GM23338 (cell line): ENCODE measurements around the gene BTBD18. TPM values are rescaled to one million over a fixed set of nuclear protein-coding genes. Genes with fewer than 3 reads are reported as not detected.

ENCODE experiments used
- ATAC-seq: fragments of 200-7000 bp; cut with Tn5 transposase; 3 replicates; pipeline ENCODE4 v1.9.1; 2020
- DNase-seq: peaks from one replicate; pipeline ENCODE4 v3.0.0-alpha.2; 2015; ENCODE audit warnings: low spot score
- H2AFZ ChIP-seq: fragments of 200-600 bp; sonication (generic); 2 replicates; pipeline ENCODE4 v1.8.0; 2016; ENCODE audit warnings: antibody characterized with exemption, mild to moderate bottlenecking, moderate library complexity
- H3F3A ChIP-seq: fragments of 200-600 bp; sonication (generic); replicated peaks from 2 replicates; pipeline ENCODE4 v1.8.0; 2017; ENCODE audit warnings: antibody characterized with exemption, mixed run types, low read depth
- H3K27ac ChIP-seq: fragments of 200-600 bp; sonication (generic); 2 replicates; pipeline ENCODE4 v1.6.1; 2016; ENCODE audit warnings: low read depth
- H3K27me3 ChIP-seq: fragments of 200-600 bp; sonication (generic); 2 replicates; pipeline ENCODE4 v1.8.0; 2016; ENCODE audit warnings: mild to moderate bottlenecking, mixed run types, moderate library complexity; ENCODE audit not compliant: insufficient read depth
- H3K36me3 ChIP-seq: fragments of 200-600 bp; sonication (generic); 2 replicates; pipeline ENCODE4 v1.8.0; 2016; ENCODE audit warnings: mild to moderate bottlenecking; ENCODE audit not compliant: insufficient read depth
- H3K4me1 ChIP-seq: fragments of 200-600 bp; sonication (generic); 2 replicates; pipeline ENCODE4 v1.8.0; 2016; ENCODE audit warnings: mild to moderate bottlenecking, moderate library complexity; ENCODE audit not compliant: insufficient read depth
- H3K4me2 ChIP-seq: fragments of 200-600 bp; sonication (generic); 2 replicates; pipeline ENCODE4 v1.7.1; 2017; ENCODE audit warnings: mixed run types
- H3K4me3 ChIP-seq: fragments of 200-600 bp; sonication (generic); 2 replicates; pipeline ENCODE4 v1.6.1; 2016; ENCODE audit warnings: mixed run types
- H3K79me2 ChIP-seq: fragments of 200-600 bp; sonication (generic); replicated peaks from 2 replicates; pipeline ENCODE4 v1.8.0; 2017; ENCODE audit warnings: mild to moderate bottlenecking; ENCODE audit not compliant: insufficient read depth
- H3K9me2 ChIP-seq: fragments of 200-600 bp; sonication (generic); 2 replicates; pipeline ENCODE4 v1.8.0; 2017; ENCODE audit not compliant: insufficient read depth
- H4K20me1 ChIP-seq: fragments of 200-600 bp; sonication (generic); replicated peaks from 2 replicates; pipeline ENCODE4 v1.8.0; 2017; ENCODE audit warnings: mild to moderate bottlenecking; ENCODE audit not compliant: insufficient read depth
- H3K27ac Mint-ChIP-seq: 2 replicates; pipeline ENCODE4 v1.8.0; 2020; ENCODE audit warnings: inconsistent platforms, mild to moderate bottlenecking, moderate library complexity, mixed read lengths
- H3K27me3 Mint-ChIP-seq: 3 replicates; pipeline ENCODE4 v1.8.0; 2022; ENCODE audit warnings: low read depth, mild to moderate bottlenecking, moderate library complexity, mixed read lengths, inconsistent platforms; ENCODE audit not compliant: insufficient read depth, poor library complexity
- H3K36me3 Mint-ChIP-seq: 3 replicates; pipeline ENCODE4 v1.8.0; 2021; ENCODE audit warnings: low read depth, mild to moderate bottlenecking, inconsistent platforms, moderate library complexity, mixed read lengths
- H3K4me1 Mint-ChIP-seq: 3 replicates; pipeline ENCODE4 v1.8.0; 2020; ENCODE audit warnings: mild to moderate bottlenecking, inconsistent platforms, mixed read lengths
- H3K4me3 Mint-ChIP-seq: 3 replicates; pipeline ENCODE4 v1.8.0; 2021; ENCODE audit warnings: moderate library complexity, mild to moderate bottlenecking, inconsistent platforms, mixed read lengths
- H3K9me3 Mint-ChIP-seq: 3 replicates; pipeline ENCODE4 v1.8.0; 2020; ENCODE audit warnings: moderate library complexity, mild to moderate bottlenecking, inconsistent platforms, mixed read lengths
- CREB1 ChIP-seq: fragments of 250-450 bp; sonication (Bioruptor Pico); IDR thresholded peaks from 2 replicates; pipeline ENCODE4 v1.5.0; 2020; ENCODE audit warnings: low read depth, mild to moderate bottlenecking, moderate library complexity
- ETS1 ChIP-seq: IDR thresholded peaks from 2 replicates; pipeline ENCODE4 v1.6.1; 2016; ENCODE audit warnings: antibody characterized with exemption
- JUNB ChIP-seq: IDR thresholded peaks from one replicate; pipeline ENCODE4 v1.6.1; 2016; ENCODE audit warnings: antibody characterized with exemption; ENCODE audit not compliant: unreplicated experiment
- NANOG ChIP-seq: IDR thresholded peaks from 2 replicates; pipeline ENCODE4 v1.6.1; 2016; ENCODE audit warnings: antibody characterized with exemption, borderline replicate concordance
- POLR2AphosphoS5 ChIP-seq: IDR thresholded peaks from 2 replicates; pipeline ENCODE4 v1.6.1; 2016; ENCODE audit warnings: antibody characterized with exemption, low read depth
- polyA plus RNA-seq: library from polyadenylated mRNA; unstranded; fragments of >200 nt; fragmentation: Nextera tagmentation; extraction: Ambion mirVana; gene quantifications from 2 replicates; pipeline ENCODE4 v1.2.1, GENCODE V29; 2016
- total RNA-seq: library from RNA; depleted of rRNA; stranded (reverse); fragments of >200 nt; shearing (Covaris generic); gene quantifications from 2 replicates; pipeline ENCODE4 v1.2.3, GENCODE V29; 2014
- TF ChIP-seq, protein P1 (sequence below): fragments of 250-450 bp; sonication (Bioruptor Pico); IDR thresholded peaks from 2 replicates; pipeline ENCODE4 v1.5.0; 2020; ENCODE audit warnings: mild to moderate bottlenecking, moderate library complexity
- TF ChIP-seq, protein P2 (sequence below), 2 experiments: fragments of 200-600 bp in 1 of 2; sonication (generic) in 1 of 2; conservative IDR thresholded peaks; 2 replicates each; pipeline versions ENCODE4 v1.5.1 to v1.6.1; 2016 to 2017; ENCODE audit warnings: antibody characterized with exemption in 2 of 2, low read depth in 2 of 2, mild to moderate bottlenecking in 2 of 2, moderate library complexity in 1 of 2

Gene BTBD18
- total and polyA plus RNA-seq, 2 experiments from 2014 or later, result 0.29 TPM; not detected in 1

- TF ChIP-seq, protein P1, sequence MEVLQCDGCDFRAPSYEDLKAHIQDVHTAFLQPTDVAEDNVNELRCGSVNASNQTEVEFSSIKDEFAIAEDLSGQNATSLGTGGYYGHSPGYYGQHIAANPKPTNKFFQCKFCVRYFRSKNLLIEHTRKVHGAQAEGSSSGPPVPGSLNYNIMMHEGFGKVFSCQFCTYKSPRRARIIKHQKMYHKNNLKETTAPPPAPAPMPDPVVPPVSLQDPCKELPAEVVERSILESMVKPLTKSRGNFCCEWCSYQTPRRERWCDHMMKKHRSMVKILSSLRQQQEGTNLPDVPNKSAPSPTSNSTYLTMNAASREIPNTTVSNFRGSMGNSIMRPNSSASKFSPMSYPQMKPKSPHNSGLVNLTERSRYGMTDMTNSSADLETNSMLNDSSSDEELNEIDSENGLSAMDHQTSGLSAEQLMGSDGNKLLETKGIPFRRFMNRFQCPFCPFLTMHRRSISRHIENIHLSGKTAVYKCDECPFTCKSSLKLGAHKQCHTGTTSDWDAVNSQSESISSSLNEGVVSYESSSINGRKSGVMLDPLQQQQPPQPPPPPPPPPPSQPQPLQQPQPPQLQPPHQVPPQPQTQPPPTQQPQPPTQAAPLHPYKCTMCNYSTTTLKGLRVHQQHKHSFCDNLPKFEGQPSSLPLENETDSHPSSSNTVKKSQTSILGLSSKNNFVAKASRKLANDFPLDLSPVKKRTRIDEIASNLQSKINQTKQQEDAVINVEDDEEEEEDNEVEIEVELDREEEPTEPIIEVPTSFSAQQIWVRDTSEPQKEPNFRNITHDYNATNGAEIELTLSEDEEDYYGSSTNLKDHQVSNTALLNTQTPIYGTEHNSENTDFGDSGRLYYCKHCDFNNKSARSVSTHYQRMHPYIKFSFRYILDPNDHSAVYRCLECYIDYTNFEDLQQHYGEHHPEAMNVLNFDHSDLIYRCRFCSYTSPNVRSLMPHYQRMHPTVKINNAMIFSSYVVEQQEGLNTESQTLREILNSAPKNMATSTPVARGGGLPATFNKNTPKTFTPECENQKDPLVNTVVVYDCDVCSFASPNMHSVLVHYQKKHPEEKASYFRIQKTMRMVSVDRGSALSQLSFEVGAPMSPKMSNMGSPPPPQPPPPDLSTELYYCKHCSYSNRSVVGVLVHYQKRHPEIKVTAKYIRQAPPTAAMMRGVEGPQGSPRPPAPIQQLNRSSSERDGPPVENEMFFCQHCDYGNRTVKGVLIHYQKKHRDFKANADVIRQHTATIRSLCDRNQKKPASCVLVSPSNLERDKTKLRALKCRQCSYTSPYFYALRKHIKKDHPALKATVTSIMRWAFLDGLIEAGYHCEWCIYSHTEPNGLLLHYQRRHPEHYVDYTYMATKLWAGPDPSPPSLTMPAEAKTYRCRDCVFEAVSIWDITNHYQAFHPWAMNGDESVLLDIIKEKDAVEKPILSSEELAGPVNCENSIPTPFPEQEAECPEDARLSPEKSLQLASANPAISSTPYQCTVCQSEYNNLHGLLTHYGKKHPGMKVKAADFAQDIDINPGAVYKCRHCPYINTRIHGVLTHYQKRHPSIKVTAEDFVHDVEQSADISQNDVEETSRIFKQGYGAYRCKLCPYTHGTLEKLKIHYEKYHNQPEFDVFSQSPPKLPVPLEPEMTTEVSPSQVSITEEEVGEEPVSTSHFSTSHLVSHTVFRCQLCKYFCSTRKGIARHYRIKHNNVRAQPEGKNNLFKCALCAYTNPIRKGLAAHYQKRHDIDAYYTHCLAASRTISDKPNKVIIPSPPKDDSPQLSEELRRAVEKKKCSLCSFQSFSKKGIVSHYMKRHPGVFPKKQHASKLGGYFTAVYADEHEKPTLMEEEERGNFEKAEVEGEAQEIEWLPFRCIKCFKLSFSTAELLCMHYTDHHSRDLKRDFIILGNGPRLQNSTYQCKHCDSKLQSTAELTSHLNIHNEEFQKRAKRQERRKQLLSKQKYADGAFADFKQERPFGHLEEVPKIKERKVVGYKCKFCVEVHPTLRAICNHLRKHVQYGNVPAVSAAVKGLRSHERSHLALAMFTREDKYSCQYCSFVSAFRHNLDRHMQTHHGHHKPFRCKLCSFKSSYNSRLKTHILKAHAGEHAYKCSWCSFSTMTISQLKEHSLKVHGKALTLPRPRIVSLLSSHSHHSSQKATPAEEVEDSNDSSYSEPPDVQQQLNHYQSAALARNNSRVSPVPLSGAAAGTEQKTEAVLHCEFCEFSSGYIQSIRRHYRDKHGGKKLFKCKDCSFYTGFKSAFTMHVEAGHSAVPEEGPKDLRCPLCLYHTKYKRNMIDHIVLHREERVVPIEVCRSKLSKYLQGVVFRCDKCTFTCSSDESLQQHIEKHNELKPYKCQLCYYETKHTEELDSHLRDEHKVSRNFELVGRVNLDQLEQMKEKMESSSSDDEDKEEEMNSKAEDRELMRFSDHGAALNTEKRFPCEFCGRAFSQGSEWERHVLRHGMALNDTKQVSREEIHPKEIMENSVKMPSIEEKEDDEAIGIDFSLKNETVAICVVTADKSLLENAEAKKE (CRISPR knock-in tag), result no peak
- no peak for TF ChIP-seq JUNB
- TF ChIP-seq NANOG, result no peak
These were observed 36.5 kb upstream of the BTBD18 start (continued) for GRCh38 chr11:57787920-57788702.

DNA sequence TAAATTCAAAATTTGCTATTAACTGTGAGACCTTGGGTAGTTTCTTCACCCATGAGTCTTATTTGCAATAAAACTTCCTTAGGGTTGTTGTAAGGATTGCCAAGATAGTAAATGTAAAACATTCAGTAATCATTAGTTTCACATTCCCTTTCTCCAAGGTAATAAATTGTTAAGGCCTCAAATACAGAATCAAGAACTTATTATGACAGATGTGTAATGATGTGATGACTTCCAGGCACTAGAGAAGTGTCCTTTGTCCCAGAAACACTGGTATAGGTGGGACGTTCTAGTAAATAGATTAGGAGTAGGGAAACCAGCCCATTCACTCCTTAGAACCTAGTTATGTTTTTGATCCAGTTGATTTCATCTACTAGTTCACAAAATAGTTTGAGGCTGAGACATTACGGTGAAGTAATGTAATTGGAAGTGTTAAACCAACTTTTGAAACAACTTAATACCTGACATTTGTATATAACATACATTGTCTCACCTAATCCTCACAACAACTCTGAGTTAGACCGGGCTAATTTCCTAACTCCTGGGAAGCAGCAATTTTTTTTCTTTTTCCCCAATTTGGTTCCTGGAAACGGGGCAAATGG, 35.5 kb upstream of the BTBD18 start:
- peaks cover 54% of the 10 kb centered on the region for H3K4me1 Mint-ChIP-seq
- TF ChIP-seq POLR2AphosphoS5 (no peak), ETS1 (no peak), CREB1 (CRISPR knock-in tag) (no peak)
- TF ChIP-seq, protein P2, sequence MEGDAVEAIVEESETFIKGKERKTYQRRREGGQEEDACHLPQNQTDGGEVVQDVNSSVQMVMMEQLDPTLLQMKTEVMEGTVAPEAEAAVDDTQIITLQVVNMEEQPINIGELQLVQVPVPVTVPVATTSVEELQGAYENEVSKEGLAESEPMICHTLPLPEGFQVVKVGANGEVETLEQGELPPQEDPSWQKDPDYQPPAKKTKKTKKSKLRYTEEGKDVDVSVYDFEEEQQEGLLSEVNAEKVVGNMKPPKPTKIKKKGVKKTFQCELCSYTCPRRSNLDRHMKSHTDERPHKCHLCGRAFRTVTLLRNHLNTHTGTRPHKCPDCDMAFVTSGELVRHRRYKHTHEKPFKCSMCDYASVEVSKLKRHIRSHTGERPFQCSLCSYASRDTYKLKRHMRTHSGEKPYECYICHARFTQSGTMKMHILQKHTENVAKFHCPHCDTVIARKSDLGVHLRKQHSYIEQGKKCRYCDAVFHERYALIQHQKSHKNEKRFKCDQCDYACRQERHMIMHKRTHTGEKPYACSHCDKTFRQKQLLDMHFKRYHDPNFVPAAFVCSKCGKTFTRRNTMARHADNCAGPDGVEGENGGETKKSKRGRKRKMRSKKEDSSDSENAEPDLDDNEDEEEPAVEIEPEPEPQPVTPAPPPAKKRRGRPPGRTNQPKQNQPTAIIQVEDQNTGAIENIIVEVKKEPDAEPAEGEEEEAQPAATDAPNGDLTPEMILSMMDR (conservative IDR thresholded peaks at IDR 0.05; ENCODE audit: low read depth in 2 of 2), result no peak

More for the DNA sequence above, 35.5 kb upstream of the BTBD18 start:
- H3K79me2 ChIP-seq, result peaks cover 100% of the 10 kb centered on the region
- H3K4me3 ChIP-seq, result no peak overlapping the region
- H2AFZ ChIP-seq, result no peak overlapping the region
- peak overlapping the region; percentile 68; the same call in 1 of the 2 replicates for H3K27ac ChIP-seq
- DNase-seq (no peak), ATAC-seq (no peak)
- no peaks in the 10 kb centered on the region for H3K36me3 ChIP-seq
- no peaks in the 10 kb centered on the region for H3K9me3 Mint-ChIP-seq
- H3K9me2 ChIP-seq, result no peaks in the 10 kb centered on the region
- peaks cover 37% of the 10 kb centered on the region for H3K4me1 ChIP-seq
- H3K4me3 Mint-ChIP-seq, result no peak overlapping the region
- no peaks in the 10 kb centered on the region for H3F3A ChIP-seq
- no peaks in the 10 kb centered on the region for H3K27me3 ChIP-seq
- H3K27ac Mint-ChIP-seq, result peak overlapping the region; percentile 86; the same call in 1 of the 2 replicates
- peaks cover 6% of the 10 kb centered on the region for H3K27me3 Mint-ChIP-seq
- peaks cover 19% of the 10 kb centered on the region for H4K20me1 ChIP-seq
- H3K36me3 Mint-ChIP-seq, result peaks cover 7% of the 10 kb centered on the region
- H3K4me2 ChIP-seq, result peak overlapping the region; percentile 63
